Neural progenitor cell (in vitro differentiated cells): ENCODE data around the gene EVC. TPM values are rescaled to one million over a fixed set of nuclear protein-coding genes. Genes with fewer than 3 reads are reported as not detected.

ENCODE experiments used
- DNase-seq: peaks from one replicate; pipeline ENCODE4 v3.0.0-alpha.2; 2016; ENCODE audit warnings: low spot score
- H2AFZ ChIP-seq: fragments of 200-600 bp; sonication (generic); replicated peaks from 2 replicates; pipeline ENCODE4 v1.6.1; 2016; ENCODE audit warnings: antibody characterized with exemption
- H3F3A ChIP-seq: fragments of 200-600 bp; sonication (generic); 2 replicates; pipeline ENCODE4 v1.6.1; 2016; ENCODE audit warnings: antibody characterized with exemption, low read depth
- H3K27ac ChIP-seq: fragments of 200-600 bp; sonication (generic); 2 replicates; pipeline ENCODE4 v1.5.1; 2016; ENCODE audit warnings: mild to moderate bottlenecking
- H3K27me3 ChIP-seq: fragments of 200-600 bp; sonication (generic); 2 replicates; pipeline ENCODE4 v1.6.1; 2016; ENCODE audit warnings: mild to moderate bottlenecking, moderate library complexity
- H3K36me3 ChIP-seq: fragments of 200-600 bp; sonication (generic); 2 replicates; pipeline ENCODE4 v1.5.1; 2016
- H3K4me1 ChIP-seq: fragments of 200-600 bp; sonication (generic); 2 replicates; pipeline ENCODE4 v1.6.1; 2016; ENCODE audit warnings: mixed run types
- H3K4me2 ChIP-seq: fragments of 200-600 bp; sonication (generic); 2 replicates; pipeline ENCODE4 v1.6.1; 2016
- H3K4me3 ChIP-seq: fragments of 200-600 bp; sonication (generic); 2 replicates; pipeline ENCODE4 v1.5.1; 2016
- H3K79me2 ChIP-seq: fragments of 200-600 bp; sonication (generic); 2 replicates; pipeline ENCODE4 v1.6.1; 2016; ENCODE audit warnings: low read depth
- H3K9ac ChIP-seq: fragments of 200-600 bp; sonication (generic); 2 replicates; pipeline ENCODE4 v1.6.1; 2016
- H3K9me3 ChIP-seq: fragments of 200-600 bp; sonication (generic); 2 replicates; pipeline ENCODE4 v1.5.1; 2016; ENCODE audit warnings: low read depth
- H4K20me1 ChIP-seq: fragments of 200-600 bp; sonication (generic); 2 replicates; pipeline ENCODE4 v1.6.1; 2016; ENCODE audit warnings: low read depth
- H3K27ac Mint-ChIP-seq: 3 replicates; pipeline ENCODE4 v1.8.0; 2021; ENCODE audit warnings: mixed read lengths
- H3K27me3 Mint-ChIP-seq: 2 replicates; pipeline ENCODE4 v1.8.0; 2022; ENCODE audit warnings: low read depth, mild to moderate bottlenecking, inconsistent platforms, moderate library complexity, mixed read lengths; ENCODE audit not compliant: insufficient read depth
- H3K36me3 Mint-ChIP-seq: 3 replicates; pipeline ENCODE4 v1.8.0; 2021; ENCODE audit warnings: mixed read lengths
- H3K4me1 Mint-ChIP-seq: 3 replicates; pipeline ENCODE4 v1.8.0; 2021; ENCODE audit warnings: mixed read lengths
- H3K4me3 Mint-ChIP-seq: 3 replicates; pipeline ENCODE4 v1.8.0; 2021; ENCODE audit warnings: mild to moderate bottlenecking, moderate library complexity, mixed read lengths
- H3K9me3 Mint-ChIP-seq: 3 replicates; pipeline ENCODE4 v1.8.0; 2020; ENCODE audit warnings: mixed read lengths
- EZH2 ChIP-seq: fragments of 200-600 bp; sonication (generic); IDR thresholded peaks from 2 replicates; pipeline ENCODE4 v1.6.1; 2017; ENCODE audit warnings: antibody characterized with exemption, mild to moderate bottlenecking, moderate library complexity
- EZH2phosphoT487 ChIP-seq: fragments of 200-600 bp; sonication (generic); IDR thresholded peaks from 2 replicates; pipeline ENCODE4 v1.6.1; 2017; ENCODE audit warnings: antibody characterized with exemption
- total RNA-seq: library from RNA; depleted of rRNA; stranded (reverse); fragments of >200 nt; gene quantifications from 2 replicates; pipeline ENCODE4 v1.2.3, GENCODE V29; 2015; ENCODE audit warnings: low replicate concordance
- TF ChIP-seq, protein P1 (sequence below): fragments of 200-600 bp; sonication (generic); IDR thresholded peaks from 2 replicates; pipeline ENCODE4 v1.5.1; 2017; ENCODE audit warnings: antibody characterized with exemption, mild to moderate bottlenecking

The EVC gene
- total RNA-seq, 1 donor from 2014 or later, result 3.6 TPM

DNA sequence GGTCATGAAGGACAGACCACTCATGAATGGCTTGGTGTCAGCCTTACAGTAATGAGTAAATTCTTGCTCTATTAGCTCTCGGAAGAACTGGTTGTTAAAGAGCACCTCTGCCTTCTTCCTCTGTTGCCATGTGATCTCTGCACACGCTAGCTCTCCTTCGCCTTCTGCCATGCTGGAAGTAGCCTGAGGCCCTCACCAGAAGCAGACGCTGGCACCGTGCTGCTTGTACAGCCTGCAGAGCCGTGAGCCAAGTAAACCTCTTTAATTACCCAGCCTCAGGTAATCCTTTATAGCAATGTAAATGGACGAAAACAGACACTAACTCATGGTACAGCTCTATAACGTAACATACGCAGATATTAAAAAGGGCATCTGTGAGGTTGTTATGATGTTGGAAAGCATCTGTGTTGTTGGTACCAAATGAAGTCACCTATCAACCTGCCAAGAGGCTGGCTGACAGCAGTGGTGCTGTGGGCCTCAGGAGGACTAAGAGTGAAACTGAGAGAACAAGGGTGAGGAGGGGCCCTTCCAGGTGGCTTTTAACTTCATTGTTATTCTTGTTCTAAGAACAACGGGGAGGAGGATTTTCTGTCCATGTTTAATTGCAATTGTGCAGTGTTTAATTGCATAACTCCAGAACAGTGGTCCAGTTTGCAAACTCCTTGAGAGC, 112.7 kb downstream of the EVC start:
- H3F3A ChIP-seq, result peaks cover 8% of the 10 kb centered on the region
- H3K36me3 Mint-ChIP-seq, result peaks cover 62% of the 10 kb centered on the region
- H3K36me3 ChIP-seq, result peaks cover 1% of the 10 kb centered on the region
- peaks cover 3% of the 10 kb centered on the region for H4K20me1 ChIP-seq
- no peak overlapping the region for H3K27ac ChIP-seq
- no peak for TF ChIP-seq EZH2phosphoT487
- TF ChIP-seq EZH2, result no peak
- TF ChIP-seq, protein P1, sequence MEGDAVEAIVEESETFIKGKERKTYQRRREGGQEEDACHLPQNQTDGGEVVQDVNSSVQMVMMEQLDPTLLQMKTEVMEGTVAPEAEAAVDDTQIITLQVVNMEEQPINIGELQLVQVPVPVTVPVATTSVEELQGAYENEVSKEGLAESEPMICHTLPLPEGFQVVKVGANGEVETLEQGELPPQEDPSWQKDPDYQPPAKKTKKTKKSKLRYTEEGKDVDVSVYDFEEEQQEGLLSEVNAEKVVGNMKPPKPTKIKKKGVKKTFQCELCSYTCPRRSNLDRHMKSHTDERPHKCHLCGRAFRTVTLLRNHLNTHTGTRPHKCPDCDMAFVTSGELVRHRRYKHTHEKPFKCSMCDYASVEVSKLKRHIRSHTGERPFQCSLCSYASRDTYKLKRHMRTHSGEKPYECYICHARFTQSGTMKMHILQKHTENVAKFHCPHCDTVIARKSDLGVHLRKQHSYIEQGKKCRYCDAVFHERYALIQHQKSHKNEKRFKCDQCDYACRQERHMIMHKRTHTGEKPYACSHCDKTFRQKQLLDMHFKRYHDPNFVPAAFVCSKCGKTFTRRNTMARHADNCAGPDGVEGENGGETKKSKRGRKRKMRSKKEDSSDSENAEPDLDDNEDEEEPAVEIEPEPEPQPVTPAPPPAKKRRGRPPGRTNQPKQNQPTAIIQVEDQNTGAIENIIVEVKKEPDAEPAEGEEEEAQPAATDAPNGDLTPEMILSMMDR, result no peak
- H3K4me1 ChIP-seq, result no peaks in the 10 kb centered on the region
- peaks cover 5% of the 10 kb centered on the region for H3K27me3 Mint-ChIP-seq
- no peak overlapping the region for H3K9ac ChIP-seq
- H3K27me3 ChIP-seq, result no peaks in the 10 kb centered on the region
- H3K4me3 ChIP-seq, result no peak overlapping the region
- DNase-seq, result no peak
- H3K79me2 ChIP-seq, result no peaks in the 10 kb centered on the region
- H3K9me3 ChIP-seq, result no peaks in the 10 kb centered on the region
- no peaks in the 10 kb centered on the region for H3K9me3 Mint-ChIP-seq
- H3K27ac Mint-ChIP-seq, result no peak overlapping the region
- no peaks in the 10 kb centered on the region for H3K4me1 Mint-ChIP-seq
- no peak overlapping the region for H3K4me2 ChIP-seq
- no peak overlapping the region for H2AFZ ChIP-seq
- H3K4me3 Mint-ChIP-seq, result no peak overlapping the region

DNA sequence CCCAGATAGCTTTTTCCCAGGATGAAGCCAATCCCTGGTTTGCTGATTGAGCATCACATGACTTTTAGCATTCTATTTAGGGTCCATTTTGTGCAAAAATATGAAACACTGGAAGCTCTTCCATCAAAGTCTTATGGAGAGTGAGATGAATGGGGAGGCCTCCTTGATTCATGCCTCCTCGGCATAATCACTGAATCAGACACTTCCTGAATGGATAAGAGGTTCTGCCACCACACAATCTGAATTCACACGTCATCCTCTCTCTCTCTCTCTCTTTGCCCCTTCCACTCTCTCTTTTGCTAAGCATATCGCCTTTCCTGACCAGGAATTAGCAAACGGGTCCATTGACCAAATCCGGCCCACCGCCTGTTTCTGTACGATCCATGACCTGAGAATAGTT, 113.2 kb downstream of the EVC start:
- DNase-seq, result no peak
- H3K27ac Mint-ChIP-seq, result no peak overlapping the region
- H3K4me1 ChIP-seq, result no peaks in the 10 kb centered on the region
- H3K36me3 Mint-ChIP-seq, result peaks cover 60% of the 10 kb centered on the region
- H3K27me3 ChIP-seq, result no peaks in the 10 kb centered on the region
- no peak overlapping the region for H3K4me3 ChIP-seq
- no peak overlapping the region for H3K4me3 Mint-ChIP-seq
- H3K27me3 Mint-ChIP-seq, result peaks cover 5% of the 10 kb centered on the region
- H3K9me3 Mint-ChIP-seq, result no peaks in the 10 kb centered on the region
- H3K9ac ChIP-seq, result no peak overlapping the region
- no peak overlapping the region for H3K4me2 ChIP-seq
- H2AFZ ChIP-seq, result no peak overlapping the region
- H3K36me3 ChIP-seq, result peaks cover 5% of the 10 kb centered on the region
- no peaks in the 10 kb centered on the region for H3K79me2 ChIP-seq
- peaks cover 3% of the 10 kb centered on the region for H4K20me1 ChIP-seq
- H3F3A ChIP-seq, result peaks cover 8% of the 10 kb centered on the region
- no peaks in the 10 kb centered on the region for H3K4me1 Mint-ChIP-seq
- no peak for TF ChIP-seq EZH2
- TF ChIP-seq, protein P1, result no peak
- no peak for TF ChIP-seq EZH2phosphoT487
- no peaks in the 10 kb centered on the region for H3K9me3 ChIP-seq
- H3K27ac ChIP-seq, result no peak overlapping the region

DNA sequence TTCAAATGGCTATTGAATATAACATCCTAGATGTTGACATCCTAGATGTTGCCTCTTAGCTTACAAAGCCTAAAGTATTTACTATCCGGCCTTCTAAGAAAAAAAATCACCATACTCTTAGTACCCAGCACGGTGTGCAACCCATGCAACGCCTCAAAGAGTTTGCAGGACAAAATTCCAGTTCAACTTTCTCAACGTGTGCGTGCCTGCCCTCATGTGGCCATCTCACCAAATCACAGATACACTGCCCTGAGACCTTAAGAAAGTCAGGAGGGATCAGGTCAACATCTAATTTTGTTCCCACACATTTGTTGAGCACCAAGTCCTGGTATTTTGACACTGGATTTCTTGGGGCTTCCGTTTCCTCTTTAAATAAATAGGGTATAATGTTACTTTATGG, 113.6 kb downstream of the EVC start:
- no peak overlapping the region for H3K9ac ChIP-seq
- no peaks in the 10 kb centered on the region for H3K4me1 ChIP-seq
- TF ChIP-seq, protein P1, result peak; percentile 65
- TF ChIP-seq EZH2phosphoT487 (no peak), EZH2 (no peak)
- H3F3A ChIP-seq, result peaks cover 8% of the 10 kb centered on the region
- Mint-ChIP-seq H3K9me3 (no peaks in the 10 kb centered on the region), H3K27me3 (peaks cover 5% of the 10 kb centered on the region), H3K36me3 (peaks cover 59% of the 10 kb centered on the region), H3K4me1 (no peaks in the 10 kb centered on the region), H3K4me3 (no peak overlapping the region), H3K27ac (no peak overlapping the region)
- peak; percentile 53 for DNase-seq
- H3K4me3 ChIP-seq, result no peak overlapping the region
- no peaks in the 10 kb centered on the region for H3K9me3 ChIP-seq
- H3K27me3 ChIP-seq, result no peaks in the 10 kb centered on the region
- H2AFZ ChIP-seq, result no peak overlapping the region
- peaks cover 5% of the 10 kb centered on the region for H3K36me3 ChIP-seq
- no peak overlapping the region for H3K4me2 ChIP-seq
- peaks cover 3% of the 10 kb centered on the region for H4K20me1 ChIP-seq
- H3K27ac ChIP-seq, result no peak overlapping the region
- H3K79me2 ChIP-seq, result no peaks in the 10 kb centered on the region
